DND-41 (cell line): Measurements from ENCODE around the gene TOX2.

Experiments
- ATAC-seq: fragments of 200-7000 bp; cut with Tn5 transposase; 3 replicates; pipeline ENCODE4 v1.9.1; 2021; ENCODE audit warnings: low read depth; ENCODE audit not compliant: insufficient read depth
- DNase-seq: peaks from one replicate; pipeline ENCODE4 v3.0.0-alpha.2; 2020
- H2AFZ ChIP-seq: 2 replicates; pipeline ENCODE4 v1.6.0; 2012; ENCODE audit warnings: low read depth, low read length
- H3K27ac ChIP-seq: 2 replicates; pipeline ENCODE4 v1.5.1; 2012; ENCODE audit warnings: low read length, inconsistent platforms
- H3K27me3 ChIP-seq: fragments of 200-600 bp; sonication (generic); 2 replicates; pipeline ENCODE4 v1.6.0; 2012; ENCODE audit warnings: low read length, mild to moderate bottlenecking, inconsistent platforms; ENCODE audit not compliant: insufficient read depth, poor library complexity
- H3K36me3 ChIP-seq: 2 replicates; pipeline ENCODE4 v1.5.1; 2012; ENCODE audit warnings: low read length, inconsistent platforms; ENCODE audit not compliant: insufficient read depth
- H3K4me1 ChIP-seq: 2 replicates; pipeline ENCODE4 v1.5.1; 2012; ENCODE audit warnings: mild to moderate bottlenecking, low read length; ENCODE audit not compliant: insufficient read depth
- H3K4me2 ChIP-seq: 2 replicates; pipeline ENCODE4 v1.6.0; 2012; ENCODE audit warnings: mild to moderate bottlenecking, moderate library complexity, low read length, inconsistent platforms; ENCODE audit not compliant: insufficient read depth
- H3K4me3 ChIP-seq, 2 experiments: fragments of 200-600 bp in 1 of 2; shearing (Covaris generic) in 1 of 2; 2 replicates each; pipeline ENCODE4 v1.5.1; 2012 to 2016; ENCODE audit warnings: inconsistent platforms in 2 of 2, low read length in 2 of 2, mild to moderate bottlenecking in 2 of 2, low read depth in 1 of 2, moderate library complexity in 1 of 2
- H3K79me2 ChIP-seq: 2 replicates; pipeline ENCODE4 v1.6.0; 2012; ENCODE audit warnings: low read length, inconsistent platforms; ENCODE audit not compliant: insufficient read depth
- H3K9ac ChIP-seq: 2 replicates; pipeline ENCODE4 v1.6.0; 2012; ENCODE audit warnings: low read depth, mild to moderate bottlenecking, inconsistent platforms, low read length, moderate library complexity
- H3K9me3 ChIP-seq: 2 replicates; pipeline ENCODE4 v1.5.1; 2012; ENCODE audit warnings: low read length, moderate library complexity, mild to moderate bottlenecking, inconsistent platforms; ENCODE audit not compliant: insufficient read depth, severe bottlenecking
- H4K20me1 ChIP-seq: 2 replicates; pipeline ENCODE4 v1.6.0; 2012; ENCODE audit warnings: low read length; ENCODE audit not compliant: insufficient read depth
- CTCF ChIP-seq: IDR thresholded peaks from 2 replicates; pipeline ENCODE4 v1.5.1; 2012; ENCODE audit warnings: borderline replicate concordance, low read length, moderate library complexity, mild to moderate bottlenecking; ENCODE audit not compliant: poor library complexity, severe bottlenecking; ENCODE audit errors: extremely low read depth
- EZH2 ChIP-seq: IDR thresholded peaks from 3 replicates; pipeline ENCODE4 v1.6.1; 2012; ENCODE audit warnings: borderline replicate concordance, low read depth, mild to moderate bottlenecking, moderate library complexity, low read length, inconsistent platforms; ENCODE audit not compliant: severe bottlenecking

TOX2 gene

GRCh38 chr20:44081888-44082287 is 167.2 kb downstream of the TOX2 start:
- H3K4me2 ChIP-seq = no peak overlapping the region
- H3K27ac ChIP-seq = no peak overlapping the region
- no peak overlapping the region for H2AFZ ChIP-seq
- no peaks in the 10 kb centered on the region for H3K36me3 ChIP-seq
- H3K4me3 ChIP-seq = no peak overlapping the region
- 0 out of 2 replicates have a peak, but pooled peaks cover 6% of the 10 kb centered on the region for H4K20me1 ChIP-seq
- H3K4me1 ChIP-seq = no peaks in the 10 kb centered on the region
- DNase-seq = no peak
- peaks cover 3% of the 10 kb centered on the region for H3K27me3 ChIP-seq
- no peaks in the 10 kb centered on the region for H3K9me3 ChIP-seq
- ATAC-seq = no peak
- no peaks in the 10 kb centered on the region for H3K79me2 ChIP-seq
- TF ChIP-seq EZH2 (no peak), CTCF (no peak)
- H3K9ac ChIP-seq = no peak overlapping the region

- no peaks in the 10 kb centered on the region for H3K36me3 ChIP-seq
- no peak overlapping the region for H3K4me3 ChIP-seq
- no peaks in the 10 kb centered on the region for H3K4me1 ChIP-seq
- H3K9ac ChIP-seq = no peak overlapping the region
- ATAC-seq = no peak
- peaks cover 3% of the 10 kb centered on the region for H3K27me3 ChIP-seq
- DNase-seq = no peak
- no peaks in the 10 kb centered on the region for H3K9me3 ChIP-seq
- no peak for TF ChIP-seq CTCF
- TF ChIP-seq EZH2 = no peak
- H4K20me1 ChIP-seq = 0 out of 2 replicates have a peak, but pooled peaks cover 6% of the 10 kb centered on the region
- no peak overlapping the region for H3K4me2 ChIP-seq
- H3K27ac ChIP-seq = no peak overlapping the region
- H2AFZ ChIP-seq = no peak overlapping the region
- H3K79me2 ChIP-seq = no peaks in the 10 kb centered on the region
Observed at GRCh38 chr20:44083220-44083933, 168.7 kb downstream of the TOX2 start.

- Histone ChIP-seq H4K20me1 (0 out of 2 replicates have a peak, but pooled peaks cover 6% of the 10 kb centered on the region), H3K79me2 (no peaks in the 10 kb centered on the region), H2AFZ (no peak overlapping the region), H3K4me2 (no peak overlapping the region), H3K27ac (no peak overlapping the region), H3K9me3 (no peaks in the 10 kb centered on the region), H3K4me3 (no peak overlapping the region), H3K27me3 (peaks cover 3% of the 10 kb centered on the region), H3K36me3 (no peaks in the 10 kb centered on the region), H3K9ac (no peak overlapping the region), H3K4me1 (no peaks in the 10 kb centered on the region)
- ATAC-seq (no peak), DNase-seq (no peak)
- TF ChIP-seq CTCF = no peak
- TF ChIP-seq EZH2 = no peak
Observed at GRCh38 chr20:44084439-44084838, 169.8 kb downstream of the TOX2 start.
